NB4 (cell line): ENCODE data around the gene CTSE.

Experiments
- CTCF ChIP-seq: IDR thresholded peaks from one replicate; pipeline ENCODE4 v1.5.1; 2012; ENCODE audit warnings: low read depth, low read length
- MAX ChIP-seq: IDR thresholded peaks from 2 replicates; pipeline ENCODE4 v1.6.1; 2011; ENCODE audit warnings: low read depth, low read length
- MYC ChIP-seq: IDR thresholded peaks from 2 replicates; pipeline ENCODE4 v1.6.1; 2011; ENCODE audit warnings: low read depth, low read length
- POLR2A ChIP-seq: IDR thresholded peaks from 2 replicates; pipeline ENCODE4 v1.6.1; 2011; ENCODE audit warnings: mild to moderate bottlenecking; ENCODE audit not compliant: insufficient read length; ENCODE audit errors: extremely low read depth

- TF ChIP-seq CTCF (no peak), POLR2A (no peak), MAX (no peak), MYC (no peak)
These were observed 42.4 kb downstream of the CTSE start for GRCh38 chr1:205981257-205981656.
